GM21717 (cell line): ENCODE measurements around the gene SEH1L.
"Not testable (repeated sequence)": the region's sequence is repeated elsewhere in the genome, so short reads cannot be mapped to it uniquely, and the experiment has no call there.

ENCODE experiments used
- ATAC-seq: cut with Tn5 transposase; IDR thresholded peaks from one replicate; pipeline ENCODE4 v1.9.1; 2021; ENCODE audit warnings: mild to moderate bottlenecking, moderate library complexity; ENCODE audit not compliant: unreplicated experiment

Gene SEH1L

GRCh38 chr18:12995424-12995823 is 47.6 kb downstream of the SEH1L start:
- ATAC-seq: no peak

- no peak for ATAC-seq
These were observed 48.2 kb downstream of the SEH1L start for GRCh38 chr18:12995952-12996477.

- ATAC-seq: no peak
These were observed 49.0 kb downstream of the SEH1L start for GRCh38 chr18:12996661-12997292.

- not testable (repeated sequence) for ATAC-seq
These were observed 49.5 kb downstream of the SEH1L start for GRCh38 chr18:12997330-12997729.

- ATAC-seq: no peak
These were observed 50.7 kb downstream of the SEH1L start for GRCh38 chr18:12998332-12999060.

- peak; percentile 37 for ATAC-seq
These were observed 55.7 kb downstream of the SEH1L start for GRCh38 chr18:13003466-13003896.

GRCh38 chr18:13004396-13004795 is 56.6 kb downstream of the SEH1L start:
- ATAC-seq: no peak

- no peak for ATAC-seq
These were observed 57.5 kb downstream of the SEH1L start for GRCh38 chr18:13005289-13005688.

GRCh38 chr18:13006531-13007247 is 58.9 kb downstream of the SEH1L start:
- no peak for ATAC-seq

- no peak for ATAC-seq
These were observed 59.4 kb downstream of the SEH1L start for GRCh38 chr18:13007248-13007560.

- ATAC-seq: no peak
These were observed 63.9 kb downstream of the SEH1L start for GRCh38 chr18:13011719-13012118.

GRCh38 chr18:13014232-13014631 is 66.4 kb downstream of the SEH1L start:
- ATAC-seq: no peak

- ATAC-seq: no peak
These were observed 67.0 kb downstream of the SEH1L start for GRCh38 chr18:13014818-13015217.

GRCh38 chr18:13017247-13017875 is 69.5 kb downstream of the SEH1L start:
- no peak for ATAC-seq

GRCh38 chr18:13018374-13018773 is 70.6 kb downstream of the SEH1L start:
- ATAC-seq: no peak

- ATAC-seq: no peak
These were observed 71.5 kb downstream of the SEH1L start for GRCh38 chr18:13019301-13019700.

GRCh38 chr18:13022644-13023043 is 74.8 kb downstream of the SEH1L start:
- ATAC-seq: no peak

- no peak for ATAC-seq
These were observed 77.4 kb downstream of the SEH1L start for GRCh38 chr18:13025233-13025632.

GRCh38 chr18:13026583-13027270 is 78.9 kb downstream of the SEH1L start:
- ATAC-seq: no peak

GRCh38 chr18:13028869-13029268 is 81.1 kb downstream of the SEH1L start:
- no peak for ATAC-seq

- no peak for ATAC-seq
These were observed 84.4 kb downstream of the SEH1L start for GRCh38 chr18:13032173-13032572.
